Stimulated activated CD4-positive, alpha-beta T cell treated with anti-CD3 and anti-CD28 coated beads, TNF-alpha, amount 100 ng/mL, for 1 hour (primary cell): ENCODE data around the gene EPS15.
"Not testable (repeated sequence)": the region's sequence is repeated elsewhere in the genome, so short reads cannot be mapped to it uniquely, and the experiment has no call there.

Experiments
- DNase-seq, 3 donors: peaks; one replicate each; pipeline ENCODE4 v3.0.0-alpha.2; 2020; ENCODE audit warnings: low read depth in 3 of 3, low spot score in 1 of 3

EPS15 gene

GRCh38 chr1:51386259-51386658 lies 132.8 kb downstream of the EPS15 start:
- not testable (repeated sequence) for DNase-seq

GRCh38 chr1:51385776-51386175 lies 133.3 kb downstream of the EPS15 start:
- no peak for DNase-seq

- DNase-seq, result no peak
Measured at GRCh38 chr1:51381964-51382363, 137.1 kb downstream of the EPS15 start.

GRCh38 chr1:51380936-51381335 lies 138.1 kb downstream of the EPS15 start:
- DNase-seq, result no peak

- DNase-seq, result no peak
Measured at GRCh38 chr1:51378871-51379270, 140.2 kb downstream of the EPS15 start.

GRCh38 chr1:51373898-51374297 lies 145.2 kb downstream of the EPS15 start:
- DNase-seq, result no peak

GRCh38 chr1:51372561-51372960 lies 146.5 kb downstream of the EPS15 start:
- no peak for DNase-seq

GRCh38 chr1:51369171-51369570 lies 149.9 kb downstream of the EPS15 start:
- DNase-seq, result no peak

- DNase-seq, result no peak
Measured at GRCh38 chr1:51365774-51366173, 153.3 kb downstream of the EPS15 start.

GRCh38 chr1:51359879-51360278 lies 159.2 kb downstream of the EPS15 start:
- DNase-seq, result no peak

- DNase-seq, result no peak
Measured at GRCh38 chr1:51355382-51355781, 163.7 kb downstream of the EPS15 start.

- no peak for DNase-seq
Measured at GRCh38 chr1:51354416-51354815, 164.7 kb downstream of the EPS15 start.

- no peak for DNase-seq
Measured at GRCh38 chr1:51351907-51352306, 167.2 kb downstream of the EPS15 start.

- no peak for DNase-seq
Measured at GRCh38 chr1:51349862-51350261, 169.2 kb downstream of the EPS15 start.

- no peak for DNase-seq
Measured at GRCh38 chr1:51348147-51348527, 170.9 kb downstream of the EPS15 start.

GRCh38 chr1:51347398-51348146 lies 171.5 kb downstream of the EPS15 start:
- no peak for DNase-seq

GRCh38 chr1:51346086-51346942 lies 172.8 kb downstream of the EPS15 start:
- no peak for DNase-seq

GRCh38 chr1:51345300-51345687 lies 173.8 kb downstream of the EPS15 start:
- no peak for DNase-seq

- DNase-seq, result no peak
Measured at GRCh38 chr1:51344602-51345299, 174.3 kb downstream of the EPS15 start.

- DNase-seq, result no peak
Measured at GRCh38 chr1:51344276-51344601, 174.8 kb downstream of the EPS15 start.

- no peak for DNase-seq
Measured at GRCh38 chr1:51343624-51344023, 175.4 kb downstream of the EPS15 start.

- DNase-seq, result no peak
Measured at GRCh38 chr1:51342591-51343206, 176.4 kb downstream of the EPS15 start.
